Measurements from ENCODE around the gene KCTD7.
"Not testable (repeated sequence)": the region's sequence is repeated elsewhere in the genome, so short reads cannot be mapped to it uniquely, and the experiment has no call there.

Gene KCTD7

DNA sequence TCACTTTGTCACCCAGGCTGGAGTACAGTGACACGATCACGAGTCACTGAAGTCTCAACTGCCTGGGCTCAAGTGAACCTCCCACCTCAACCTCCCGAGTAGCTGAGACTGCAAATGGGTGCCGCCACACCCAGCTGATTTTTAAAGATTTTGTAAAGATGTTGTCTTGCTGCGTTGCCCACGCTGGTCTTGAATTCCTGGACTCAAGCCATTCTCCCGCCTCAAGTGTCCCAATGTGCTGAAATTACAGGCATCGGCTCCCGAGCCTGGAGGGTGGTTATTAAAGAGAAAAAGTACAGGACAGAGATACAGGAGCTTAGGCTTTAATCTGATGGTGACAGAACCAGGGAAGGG lies 55.1 kb downstream of the KCTD7 start:
- DNase-seq = no peak

DNA sequence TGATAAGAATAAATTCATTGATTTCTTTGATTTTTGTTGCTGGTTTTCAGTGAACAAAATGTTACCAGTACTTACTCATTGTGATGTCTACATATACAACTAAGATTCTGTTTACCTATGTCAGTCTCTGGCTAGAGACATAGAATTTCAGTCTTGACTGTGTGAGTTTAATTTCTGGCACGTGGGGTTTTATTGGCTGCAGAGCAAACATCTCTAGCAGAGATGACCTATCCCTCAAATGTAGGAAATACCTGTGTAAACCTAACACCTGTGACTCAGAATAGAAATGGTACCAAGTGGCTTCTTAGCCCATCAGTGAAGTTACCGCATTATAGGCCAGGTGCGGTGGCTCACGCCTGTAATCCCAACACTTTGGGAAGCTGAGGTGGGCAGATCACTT lies 57.0 kb downstream of the KCTD7 start:
- DNase-seq = not testable (repeated sequence)

DNA sequence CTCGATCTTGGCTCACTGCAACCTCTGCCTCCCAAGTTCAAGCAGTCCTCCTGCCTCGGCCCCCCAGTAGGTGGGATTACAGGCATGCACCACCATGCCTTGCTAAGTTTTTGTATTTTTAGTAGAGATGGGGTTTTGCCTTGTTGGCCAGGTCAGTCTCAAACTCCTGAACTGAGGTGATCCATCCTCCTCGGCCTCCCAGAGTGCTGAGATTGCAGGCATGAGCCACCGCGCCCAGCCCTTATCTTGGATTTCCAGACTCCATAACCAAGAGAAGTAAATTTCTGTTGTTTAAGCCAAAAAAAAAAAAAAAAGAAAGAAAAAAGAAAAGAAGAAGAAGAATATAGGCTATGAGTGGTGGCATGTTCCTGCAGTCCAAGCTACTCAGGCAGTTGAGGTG lies 58.5 kb downstream of the KCTD7 start:
- DNase-seq = no peak

DNA sequence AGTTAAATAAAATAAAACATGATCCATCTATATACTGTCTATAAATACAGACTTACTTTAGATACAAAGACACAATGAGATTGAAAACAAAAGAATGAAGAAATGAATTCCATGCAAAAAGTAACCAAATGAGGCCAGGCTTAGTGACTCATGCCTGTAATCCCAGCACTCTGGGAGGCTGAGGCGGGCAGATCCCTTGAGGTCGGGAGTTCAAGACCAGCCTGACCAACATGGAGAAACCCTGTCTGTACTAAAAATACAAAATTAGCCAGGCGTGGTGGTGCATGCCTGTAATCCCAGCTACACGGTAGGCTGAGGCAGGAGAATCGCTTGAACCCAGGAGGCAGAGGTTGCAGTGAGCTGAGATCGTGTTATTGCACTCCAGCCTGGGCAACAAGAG lies 59.0 kb downstream of the KCTD7 start:
- DNase-seq = not testable (repeated sequence)

DNA sequence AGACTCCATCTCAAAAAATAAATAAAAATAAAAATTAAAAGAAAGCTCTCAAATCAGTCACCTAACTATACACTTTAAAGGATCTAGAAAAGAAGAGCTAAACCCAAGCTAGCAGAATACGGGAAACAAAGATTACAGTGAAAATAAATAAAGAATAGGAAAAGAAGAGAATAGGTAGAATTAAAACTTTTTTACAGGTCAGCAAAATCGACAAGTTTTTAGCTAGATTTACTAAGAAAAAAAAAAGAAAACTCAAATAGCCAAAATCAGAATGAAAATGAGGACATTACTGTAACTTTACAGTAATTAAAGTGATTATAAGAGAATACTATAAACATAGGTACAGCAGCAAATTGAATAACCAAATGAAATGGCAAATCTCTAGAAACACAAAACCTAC lies 60.4 kb downstream of the KCTD7 start:
- no peak for DNase-seq

DNA sequence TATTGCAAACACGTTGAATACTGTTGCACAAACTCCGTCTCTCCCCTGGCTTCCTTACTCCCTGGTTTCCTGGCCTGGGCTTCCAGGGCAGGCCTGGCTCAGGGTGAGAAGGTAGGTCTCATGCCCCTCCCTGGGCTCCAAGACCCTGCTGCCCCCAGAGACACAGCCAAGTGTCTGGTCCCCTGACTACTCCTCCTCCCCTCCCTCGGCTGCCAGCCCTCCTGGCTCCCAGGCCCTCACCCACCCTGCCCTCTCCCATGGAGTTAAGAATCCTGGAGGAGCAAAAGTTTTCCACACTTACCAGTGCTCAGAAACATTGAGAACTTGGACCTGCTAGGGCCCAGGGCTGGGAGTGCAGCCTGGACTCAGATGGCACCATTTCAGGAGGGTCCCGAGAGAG lies 64.7 kb downstream of the KCTD7 start:
- no peak for DNase-seq
